C4-2B (cell line): ENCODE measurements around the gene VPS13C.

Experiments used
- CTCF ChIP-seq: fragments of 450-650 bp; conservative IDR thresholded peaks from 2 replicates; pipeline ENCODE4 v1.5.1; 2017; ENCODE audit warnings: mild to moderate bottlenecking
- ZFX ChIP-seq: fragments of 450-650 bp; IDR thresholded peaks from 2 replicates; pipeline ENCODE4 v1.6.1; 2017

- TF ChIP-seq CTCF, result peak; percentile 26
- no peak for TF ChIP-seq ZFX
Measured at GRCh38 chr15:62066663-62067447, 6.6 kb upstream of the VPS13C start, which contains the start of gene C2CD4A.
